ENCODE measurements around the gene UGT1A3.

GRCh38 chr2:233815861-233816260 lies 87.0 kb downstream of the UGT1A3 start:
- TF ChIP-seq, protein P1, sequence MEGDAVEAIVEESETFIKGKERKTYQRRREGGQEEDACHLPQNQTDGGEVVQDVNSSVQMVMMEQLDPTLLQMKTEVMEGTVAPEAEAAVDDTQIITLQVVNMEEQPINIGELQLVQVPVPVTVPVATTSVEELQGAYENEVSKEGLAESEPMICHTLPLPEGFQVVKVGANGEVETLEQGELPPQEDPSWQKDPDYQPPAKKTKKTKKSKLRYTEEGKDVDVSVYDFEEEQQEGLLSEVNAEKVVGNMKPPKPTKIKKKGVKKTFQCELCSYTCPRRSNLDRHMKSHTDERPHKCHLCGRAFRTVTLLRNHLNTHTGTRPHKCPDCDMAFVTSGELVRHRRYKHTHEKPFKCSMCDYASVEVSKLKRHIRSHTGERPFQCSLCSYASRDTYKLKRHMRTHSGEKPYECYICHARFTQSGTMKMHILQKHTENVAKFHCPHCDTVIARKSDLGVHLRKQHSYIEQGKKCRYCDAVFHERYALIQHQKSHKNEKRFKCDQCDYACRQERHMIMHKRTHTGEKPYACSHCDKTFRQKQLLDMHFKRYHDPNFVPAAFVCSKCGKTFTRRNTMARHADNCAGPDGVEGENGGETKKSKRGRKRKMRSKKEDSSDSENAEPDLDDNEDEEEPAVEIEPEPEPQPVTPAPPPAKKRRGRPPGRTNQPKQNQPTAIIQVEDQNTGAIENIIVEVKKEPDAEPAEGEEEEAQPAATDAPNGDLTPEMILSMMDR (IDR thresholded peaks at IDR 0.05): no peak
- TF ChIP-seq ZFX (IDR thresholded peaks at IDR 0.05; ENCODE audit: borderline replicate concordance): no peak
